ENCODE data around the gene BDKRB1.

BDKRB1 gene

DNA sequence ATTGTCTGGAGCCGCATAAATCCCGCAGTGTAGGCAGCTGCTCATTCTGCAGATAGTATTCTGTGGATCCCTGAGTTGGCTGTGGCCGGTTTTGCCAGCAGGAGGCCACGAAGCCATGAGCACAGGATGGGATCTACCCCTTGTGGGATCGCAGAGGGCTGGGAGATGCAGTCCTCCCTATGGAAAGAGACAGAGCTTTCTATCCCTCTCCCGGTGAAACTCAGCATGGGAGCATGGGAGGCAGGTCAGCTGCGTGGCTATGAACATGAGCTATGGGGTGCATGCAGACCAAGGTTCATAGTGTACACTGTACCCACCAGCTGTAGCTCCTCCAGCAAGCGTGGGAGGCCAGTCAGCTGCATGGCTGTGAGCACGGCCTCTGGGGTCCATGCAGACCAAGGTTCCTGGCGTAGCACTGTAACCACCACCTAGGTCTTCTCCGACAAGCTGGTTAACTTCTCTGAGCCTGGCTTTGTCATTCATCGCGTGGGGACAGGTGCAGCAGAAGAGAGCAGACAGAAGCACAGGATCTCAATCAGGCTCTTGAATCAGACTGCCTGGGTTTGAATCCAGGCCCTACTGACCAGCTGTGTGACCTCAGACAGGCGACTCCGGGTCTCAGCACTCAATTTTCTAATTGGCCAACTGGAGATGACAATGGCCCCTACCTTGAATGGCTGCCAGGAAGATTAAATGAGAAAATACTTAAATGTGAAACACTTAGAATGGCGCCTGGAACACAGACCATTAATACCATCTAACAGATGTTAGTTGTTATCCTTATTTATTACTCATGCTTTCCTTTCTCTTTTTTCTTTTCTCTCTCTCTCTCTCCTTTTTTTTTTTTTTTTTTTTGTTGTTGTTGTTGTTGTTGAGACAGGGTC lies 6.0 kb downstream of the BDKRB1 start:
- no peak for DNase-seq

DNA sequence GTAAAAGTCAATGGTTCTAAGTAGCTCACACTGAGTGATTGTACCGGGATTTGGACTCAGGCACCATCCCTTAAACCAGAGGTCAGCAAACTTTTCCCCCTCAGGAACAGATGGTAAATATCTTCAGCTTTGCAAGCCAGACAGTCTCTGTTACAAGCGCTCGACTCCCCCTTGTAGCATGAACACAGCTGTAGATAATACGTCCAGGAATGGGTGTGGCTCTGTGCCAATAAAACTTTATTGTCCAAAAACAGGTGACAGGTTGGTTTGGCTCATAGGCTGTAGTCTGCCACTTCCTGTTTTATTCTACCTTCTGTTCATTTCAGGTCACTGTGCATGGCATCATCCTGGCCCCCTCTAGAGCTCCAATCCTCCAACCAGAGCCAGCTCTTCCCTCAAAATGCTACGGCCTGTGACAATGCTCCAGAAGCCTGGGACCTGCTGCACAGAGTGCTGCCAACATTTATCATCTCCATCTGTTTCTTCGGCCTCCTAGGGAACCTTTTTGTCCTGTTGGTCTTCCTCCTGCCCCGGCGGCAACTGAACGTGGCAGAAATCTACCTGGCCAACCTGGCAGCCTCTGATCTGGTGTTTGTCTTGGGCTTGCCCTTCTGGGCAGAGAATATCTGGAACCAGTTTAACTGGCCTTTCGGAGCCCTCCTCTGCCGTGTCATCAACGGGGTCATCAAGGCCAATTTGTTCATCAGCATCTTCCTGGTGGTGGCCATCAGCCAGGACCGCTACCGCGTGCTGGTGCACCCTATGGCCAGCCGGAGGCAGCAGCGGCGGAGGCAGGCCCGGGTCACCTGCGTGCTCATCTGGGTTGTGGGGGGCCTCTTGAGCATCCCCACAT lies 7.6 kb downstream of the BDKRB1 start:
- DNase-seq = no peak

DNA sequence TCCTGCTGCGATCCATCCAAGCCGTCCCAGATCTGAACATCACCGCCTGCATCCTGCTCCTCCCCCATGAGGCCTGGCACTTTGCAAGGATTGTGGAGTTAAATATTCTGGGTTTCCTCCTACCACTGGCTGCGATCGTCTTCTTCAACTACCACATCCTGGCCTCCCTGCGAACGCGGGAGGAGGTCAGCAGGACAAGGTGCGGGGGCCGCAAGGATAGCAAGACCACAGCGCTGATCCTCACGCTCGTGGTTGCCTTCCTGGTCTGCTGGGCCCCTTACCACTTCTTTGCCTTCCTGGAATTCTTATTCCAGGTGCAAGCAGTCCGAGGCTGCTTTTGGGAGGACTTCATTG lies 8.2 kb downstream of the BDKRB1 start:
- DNase-seq = no peak

DNA sequence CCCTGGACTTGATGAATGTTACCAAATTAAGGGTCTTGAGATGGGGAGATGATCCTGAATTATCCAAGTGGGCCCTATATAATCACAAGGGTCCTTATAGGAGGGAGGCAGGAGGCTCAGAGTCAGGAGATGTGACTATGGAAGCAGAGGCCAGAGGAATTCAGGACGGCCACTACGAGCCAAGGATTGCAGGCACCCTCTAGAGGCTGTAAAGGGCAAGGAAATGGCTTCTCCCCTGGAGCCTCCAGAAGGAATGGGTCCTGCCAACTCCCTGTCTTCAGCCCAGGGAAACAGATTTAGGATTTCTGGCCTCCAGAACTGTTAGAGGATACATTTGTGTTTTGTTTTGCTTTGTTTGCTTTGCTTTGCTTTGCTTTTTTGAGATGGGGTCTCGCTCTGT lies 8.8 kb downstream of the BDKRB1 start:
- DNase-seq = no peak

DNA sequence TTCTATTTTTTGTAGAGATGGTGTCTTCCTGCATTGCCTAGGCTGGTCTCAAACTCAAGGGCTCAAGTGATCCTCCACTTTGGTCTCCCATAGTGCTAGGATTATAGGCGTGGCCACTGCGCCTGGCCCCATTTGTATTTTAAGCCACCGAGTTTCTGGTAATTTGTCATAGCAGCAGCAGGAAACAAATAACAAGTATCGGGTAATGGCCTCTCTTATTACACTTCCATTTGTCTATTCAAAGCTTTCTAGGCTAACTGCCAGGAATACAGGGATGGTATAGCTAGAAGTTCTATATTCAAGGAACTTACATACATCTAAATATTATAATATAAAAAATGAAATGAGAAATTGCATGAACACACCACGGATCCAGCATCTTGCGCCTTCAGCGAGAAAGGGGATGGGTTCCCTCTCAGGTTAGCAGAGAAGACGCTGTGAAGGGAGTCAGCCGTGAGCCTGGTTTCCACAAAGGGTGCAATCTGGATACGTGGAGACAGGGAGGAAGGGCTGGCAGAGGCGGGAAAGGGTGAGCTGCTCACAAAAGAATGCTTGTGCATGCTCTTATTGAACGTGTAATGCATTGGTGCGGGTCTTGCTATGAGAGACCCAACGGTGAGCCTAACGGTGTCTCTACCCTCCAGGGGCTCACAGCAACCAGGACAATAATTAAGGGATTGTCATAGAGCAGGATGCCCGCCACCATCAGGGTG lies 9.5 kb downstream of the BDKRB1 start:
- DNase-seq = peak; percentile 46

DNA sequence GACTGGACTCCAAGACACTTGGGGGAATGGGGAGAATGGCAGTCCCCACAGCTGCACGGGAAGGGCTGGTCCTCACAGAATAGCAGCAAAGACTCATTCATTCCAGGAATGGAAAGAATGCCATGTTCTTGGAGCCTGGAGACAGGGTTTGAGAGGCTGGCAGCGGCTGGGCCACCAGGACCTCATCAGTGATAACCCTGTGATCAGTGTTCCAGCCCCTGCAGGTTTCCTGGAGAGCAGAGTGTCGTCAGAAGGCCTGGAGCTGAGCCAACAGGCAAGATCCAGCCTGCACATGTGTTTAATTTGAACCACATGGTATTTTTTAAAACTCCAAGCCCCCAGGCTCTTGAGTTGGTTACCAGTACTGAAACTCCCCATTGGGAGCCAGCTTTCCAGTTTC lies 11.3 kb downstream of the BDKRB1 start:
- DNase-seq = no peak

DNA sequence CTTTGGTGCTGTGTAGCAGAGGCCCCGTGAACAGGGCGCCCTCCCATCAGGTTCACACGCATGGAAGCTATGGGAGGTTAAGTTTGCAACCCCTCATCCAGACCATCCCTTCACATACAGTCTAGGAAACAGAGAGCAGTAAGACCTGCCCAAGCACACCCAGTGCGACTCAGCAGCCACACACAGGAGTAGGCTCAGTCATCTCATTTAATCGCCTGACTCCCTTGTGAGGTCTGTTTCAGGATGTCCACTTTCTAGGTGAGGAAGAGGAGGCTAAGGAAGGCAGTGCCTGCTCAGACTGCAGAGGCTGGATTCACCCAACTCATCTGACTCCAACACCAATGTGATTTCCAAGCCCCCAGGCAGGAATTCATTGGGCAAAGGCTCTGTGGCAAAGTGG lies 11.9 kb downstream of the BDKRB1 start:
- no peak for DNase-seq

DNA sequence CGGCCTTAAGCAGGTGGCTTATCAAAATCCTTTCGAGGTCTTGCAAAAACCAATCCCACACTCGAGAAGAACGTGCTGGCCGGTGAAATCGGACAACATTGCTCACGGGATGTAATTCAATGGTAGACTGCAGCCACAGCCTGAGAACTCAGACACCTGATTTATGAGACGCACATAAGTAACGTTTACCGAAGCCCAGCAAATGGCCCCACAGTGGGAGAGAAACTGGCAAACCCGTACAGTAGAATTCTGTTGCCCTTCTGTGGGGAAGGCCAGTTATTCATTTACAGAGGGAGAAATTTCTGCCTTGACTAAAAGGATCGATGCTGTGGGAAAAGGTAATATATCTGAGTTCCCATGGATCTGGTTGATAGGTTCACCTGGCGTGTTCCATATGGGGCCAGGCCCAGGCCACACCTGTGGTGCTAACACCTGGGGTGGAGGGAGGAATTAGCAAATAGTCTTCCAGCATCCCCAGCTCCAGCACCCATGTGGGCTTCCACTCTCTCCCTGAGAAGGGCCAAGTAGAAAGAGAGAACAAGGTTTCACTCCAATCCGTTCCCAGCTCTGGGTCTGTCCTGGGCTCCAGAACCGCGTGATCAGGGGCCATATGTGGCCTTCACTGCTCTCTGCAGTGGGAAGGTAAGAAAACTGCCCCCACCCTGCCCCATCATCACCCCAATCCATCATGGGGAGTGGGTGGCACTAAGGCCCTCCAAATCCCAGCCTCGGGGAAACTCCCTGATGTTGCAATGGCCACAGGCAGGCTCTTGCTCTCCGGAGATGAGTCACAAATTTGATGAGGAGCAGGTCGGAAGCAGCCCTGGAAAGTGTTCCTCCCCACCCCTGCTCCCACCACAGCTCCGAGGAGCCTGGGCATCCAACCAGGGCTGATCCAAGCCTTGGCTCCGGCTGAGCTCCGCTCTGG lies 12.7 kb downstream of the BDKRB1 start:
- DNase-seq = no peak

DNA sequence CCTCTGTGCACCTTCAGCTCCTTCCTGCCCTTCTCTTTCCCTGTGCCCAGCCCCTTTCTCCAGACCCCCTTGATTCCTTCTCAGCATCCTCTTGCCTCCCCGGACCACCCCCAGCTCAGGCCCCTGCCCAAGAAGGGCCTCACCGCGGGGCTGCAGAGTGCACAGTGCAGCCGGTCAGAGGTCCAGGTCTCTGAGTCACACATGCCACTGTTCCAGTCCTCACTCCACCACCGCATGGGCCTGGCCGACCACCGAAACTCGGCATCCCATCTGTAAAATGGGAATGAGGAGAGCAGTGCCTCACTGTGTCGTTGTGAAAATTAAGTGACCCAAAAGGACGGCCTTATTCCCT lies 13.3 kb downstream of the BDKRB1 start:
- DNase-seq = no peak

DNA sequence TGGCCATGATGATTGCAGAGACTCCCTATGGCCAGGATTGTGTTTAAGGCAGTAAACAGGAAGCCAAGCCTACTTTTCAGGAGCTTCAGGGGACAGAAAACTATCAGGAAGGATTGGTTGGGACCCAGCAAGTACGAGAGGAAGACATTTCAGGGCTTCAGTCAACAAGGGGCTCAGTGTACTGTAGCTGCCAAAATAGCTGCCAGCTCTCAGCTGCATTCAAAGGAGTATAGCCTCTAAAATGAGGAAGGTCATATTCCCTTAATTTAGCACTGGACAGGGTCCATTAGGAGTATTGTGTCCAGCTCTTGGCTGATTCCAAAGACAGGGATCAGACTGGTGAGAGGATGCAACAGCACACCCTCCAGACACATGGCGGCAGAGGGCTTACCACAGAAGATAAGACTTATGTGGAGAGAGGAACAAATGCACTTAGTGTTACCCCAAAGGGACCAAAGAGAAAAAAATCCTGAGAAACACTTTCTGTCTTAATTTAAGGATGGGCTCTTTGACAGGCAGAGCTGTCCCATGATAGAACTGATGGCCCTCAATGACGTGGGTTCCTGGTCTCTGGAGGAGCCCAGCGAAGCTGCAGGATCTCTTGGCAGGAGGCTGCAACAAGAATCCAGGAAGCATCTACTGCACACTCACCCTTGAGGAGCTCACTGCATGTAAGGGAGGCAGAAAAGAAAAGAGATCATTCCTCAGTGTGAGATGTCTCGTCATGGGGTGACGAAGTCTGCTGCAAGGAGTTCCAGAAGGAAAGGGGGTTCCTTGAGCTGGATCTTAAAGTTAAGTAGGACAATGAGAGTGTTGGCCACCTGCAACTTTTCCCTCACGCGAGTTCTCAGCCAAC lies 14.8 kb downstream of the BDKRB1 start:
- no peak for DNase-seq

DNA sequence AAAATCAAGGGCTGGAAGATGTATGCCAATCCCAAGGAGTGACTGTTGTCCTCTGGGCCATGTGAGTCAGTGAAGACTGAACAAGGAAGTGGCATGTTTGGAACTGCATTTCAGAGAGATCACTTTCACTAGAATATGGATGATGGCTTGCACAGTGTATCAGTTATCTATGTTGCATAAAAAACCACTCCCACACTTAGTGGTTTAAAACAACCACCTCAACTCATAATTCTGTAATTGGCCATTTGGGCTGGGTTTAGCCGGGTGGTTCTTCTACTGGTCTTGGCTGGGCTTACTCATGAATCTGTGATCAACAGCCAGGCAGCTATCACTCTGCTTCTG lies 15.4 kb downstream of the BDKRB1 start:
- no peak for DNase-seq

DNA sequence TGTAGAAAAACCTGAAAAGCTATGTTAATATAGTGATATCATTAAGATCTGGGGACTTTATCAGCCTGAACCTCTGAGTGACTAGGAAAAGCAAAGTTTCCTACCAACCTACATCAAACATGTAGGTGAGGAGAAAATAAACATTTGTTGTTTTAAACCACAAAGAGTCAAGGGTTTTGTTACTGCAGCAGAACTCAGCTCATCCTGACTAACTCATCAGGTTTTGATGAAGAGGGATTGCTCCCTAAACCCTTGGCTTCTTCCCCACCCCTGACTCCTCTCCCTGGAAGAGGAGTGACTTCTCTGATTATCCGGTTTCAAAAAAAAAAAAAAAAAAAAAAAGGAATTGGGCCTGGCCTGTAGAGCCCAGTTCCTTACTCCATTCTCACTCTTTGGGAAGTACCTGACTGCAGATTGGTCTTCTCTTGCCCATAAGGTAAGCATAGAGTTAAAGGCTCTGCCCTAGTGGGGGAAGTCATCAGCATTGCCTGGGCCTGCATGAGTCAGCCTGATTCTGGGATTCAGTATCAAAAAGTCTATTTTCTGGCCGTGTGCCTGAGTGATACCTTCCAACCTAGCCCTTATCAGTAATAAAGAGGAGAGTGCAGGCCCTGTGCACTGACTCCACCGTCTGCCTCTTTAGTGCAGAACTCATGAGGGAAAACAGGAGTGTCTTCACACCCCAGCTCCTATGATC lies 16.9 kb downstream of the BDKRB1 start:
- DNase-seq = no peak

DNA sequence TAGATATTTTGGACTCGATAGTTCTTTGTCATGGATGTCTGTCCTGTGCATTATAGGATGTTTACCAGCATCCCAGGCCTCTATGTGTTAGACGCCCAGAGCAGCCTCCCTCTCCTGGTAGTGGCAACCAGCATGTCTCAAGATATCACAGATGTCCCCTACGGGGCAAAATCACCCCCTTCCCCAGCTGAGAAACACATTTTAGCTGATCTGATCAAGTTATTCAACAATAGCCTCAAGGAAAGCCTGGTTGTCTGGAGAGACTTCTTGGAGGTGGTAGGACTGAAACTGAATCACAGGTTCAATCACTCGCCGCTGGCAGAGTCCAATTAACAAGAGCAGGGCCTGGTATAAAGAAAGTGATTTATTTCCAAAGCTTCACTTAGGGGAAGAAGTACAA lies 17.6 kb downstream of the BDKRB1 start:
- no peak for DNase-seq

DNA sequence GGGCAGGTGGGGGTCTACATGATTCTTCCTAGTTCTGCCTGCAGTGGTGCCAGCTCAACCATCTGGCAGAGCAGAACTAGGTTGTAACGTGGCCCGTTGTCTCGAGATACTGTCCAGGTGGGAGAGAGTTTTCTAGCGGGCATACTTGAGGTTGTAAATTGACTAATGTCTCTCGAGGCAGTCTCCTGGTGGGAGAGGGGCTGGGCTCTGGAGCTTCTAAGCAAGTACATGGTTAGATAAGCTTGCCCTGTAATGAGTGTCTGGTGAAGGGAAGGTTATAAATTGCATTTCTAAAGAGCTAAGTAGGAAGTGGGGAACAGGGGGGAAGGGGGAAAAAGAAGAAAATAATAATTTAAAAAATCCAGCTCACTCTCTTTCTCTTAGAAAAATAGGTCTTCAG lies 18.1 kb downstream of the BDKRB1 start:
- DNase-seq = no peak

DNA sequence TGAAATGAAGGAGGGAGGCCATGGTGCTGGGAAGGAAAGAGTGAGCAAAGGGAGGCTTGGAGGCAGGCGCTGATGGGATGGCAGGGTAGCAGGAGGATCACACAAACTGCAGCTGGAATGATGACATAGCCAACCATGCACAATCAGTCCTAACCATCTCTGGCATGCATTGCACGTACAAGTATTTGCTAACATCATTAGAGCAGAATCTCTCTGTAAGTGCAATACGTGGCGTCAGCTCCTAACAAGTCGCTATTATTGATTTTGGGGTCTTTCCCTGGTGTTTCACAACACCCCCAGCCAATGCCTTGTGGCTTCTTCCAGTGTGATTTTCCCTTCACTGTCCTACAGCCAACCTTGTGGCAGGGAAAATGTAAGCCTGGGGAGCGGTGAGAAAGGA lies 18.5 kb downstream of the BDKRB1 start:
- no peak for DNase-seq

DNA sequence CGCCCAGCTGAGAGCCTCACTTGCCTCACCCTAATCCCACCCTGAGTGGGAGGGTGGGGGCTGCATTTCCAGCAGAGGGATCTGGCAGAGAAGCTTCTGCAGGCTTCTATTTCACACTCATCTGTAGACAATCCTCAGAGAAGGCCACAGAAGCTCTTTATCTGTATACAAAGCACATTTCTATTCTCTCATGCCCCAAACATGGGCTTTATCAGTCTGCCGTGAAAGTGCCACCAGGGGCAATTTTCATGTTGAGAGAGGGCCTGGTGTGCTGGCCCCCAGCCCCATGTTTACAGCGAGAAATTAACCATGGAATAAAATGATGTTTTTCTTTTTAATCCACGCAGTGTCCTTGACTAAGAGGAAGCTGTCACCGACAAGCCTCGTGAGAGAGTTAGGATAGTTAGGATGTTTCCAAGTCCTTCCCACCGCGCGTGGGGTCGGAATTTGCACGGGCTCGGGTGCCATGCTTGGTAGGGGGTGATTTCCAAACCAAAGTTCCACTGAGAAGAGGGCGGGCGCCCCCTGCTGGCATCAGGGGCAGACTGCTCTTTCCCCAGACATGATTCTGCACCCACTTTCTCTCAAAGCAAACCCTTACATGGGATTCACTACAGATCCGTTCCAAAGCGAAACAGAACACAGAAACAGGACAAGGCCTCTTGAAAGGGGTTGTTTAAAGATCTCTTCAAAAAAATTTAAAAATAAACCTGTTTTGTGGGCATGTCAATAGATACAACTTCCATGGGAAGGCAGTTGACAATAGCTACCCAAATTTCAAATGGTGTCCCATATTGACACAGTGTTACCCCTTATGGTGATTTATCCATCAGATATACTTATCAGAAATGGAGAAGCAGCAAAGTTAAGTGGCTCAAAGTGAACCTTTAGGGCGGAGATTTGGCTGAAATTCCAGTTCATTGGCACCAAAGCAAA lies 19.4 kb downstream of the BDKRB1 start:
- peak; percentile 52 for DNase-seq

DNA sequence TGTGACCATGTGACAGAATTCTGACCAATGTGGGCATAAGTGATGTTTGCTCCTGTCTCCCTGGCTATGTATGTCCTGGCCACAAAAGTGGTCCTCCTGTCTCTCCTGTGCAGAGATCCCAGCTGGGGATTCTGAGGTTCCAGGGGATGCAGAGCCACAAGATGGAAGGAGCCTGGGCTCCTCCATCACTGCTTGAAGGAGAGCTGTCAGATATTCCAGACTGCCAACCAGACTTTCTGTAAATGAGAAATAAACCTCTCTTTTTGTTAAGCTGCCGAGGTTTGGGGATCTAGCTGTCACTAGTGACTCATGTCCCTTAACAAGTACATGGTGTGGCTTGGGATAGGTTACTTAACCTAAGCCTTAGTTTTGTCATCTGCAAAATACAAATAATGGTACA lies 21.9 kb downstream of the BDKRB1 start:
- no peak for DNase-seq

DNA sequence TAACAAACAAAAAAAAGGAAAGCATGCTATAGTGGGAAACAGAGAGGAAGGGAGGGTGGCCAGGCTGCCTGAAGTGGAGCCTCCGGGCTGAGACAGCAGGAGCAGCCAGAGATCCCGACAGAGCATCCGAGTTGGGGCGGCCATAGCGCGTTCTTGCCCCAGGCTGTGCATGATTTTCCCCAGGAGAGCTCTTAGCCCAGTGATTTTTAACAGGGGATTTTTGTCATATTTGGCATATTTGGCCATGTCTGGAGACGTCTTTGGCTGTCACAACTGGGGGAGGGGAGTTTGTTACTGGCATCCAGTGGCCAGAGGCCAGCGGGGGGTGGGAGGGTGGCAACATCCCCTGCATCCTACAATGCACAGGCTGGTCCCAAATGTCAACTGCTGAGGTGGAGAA lies 23.6 kb downstream of the BDKRB1 start:
- no peak for DNase-seq

DNA sequence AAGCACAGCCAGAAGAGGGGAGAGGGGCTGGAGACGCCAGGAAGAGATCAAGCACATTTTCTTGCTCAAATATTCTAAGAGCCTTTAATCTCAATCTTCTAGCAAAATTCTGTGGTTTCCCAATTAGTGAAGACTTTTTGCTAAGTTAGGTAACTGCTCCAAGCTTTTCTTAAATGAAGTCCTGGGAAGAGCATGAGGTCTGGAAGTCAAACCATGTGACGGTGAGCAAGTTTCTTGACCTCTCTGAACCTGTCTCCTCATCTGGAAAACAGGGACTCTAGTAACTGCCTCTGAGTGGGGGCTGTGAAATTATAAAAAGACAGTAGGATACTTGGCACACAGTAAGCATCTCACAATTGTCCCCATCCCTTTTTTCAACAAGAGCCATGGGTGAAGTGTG lies 24.1 kb downstream of the BDKRB1 start:
- DNase-seq = no peak

DNA sequence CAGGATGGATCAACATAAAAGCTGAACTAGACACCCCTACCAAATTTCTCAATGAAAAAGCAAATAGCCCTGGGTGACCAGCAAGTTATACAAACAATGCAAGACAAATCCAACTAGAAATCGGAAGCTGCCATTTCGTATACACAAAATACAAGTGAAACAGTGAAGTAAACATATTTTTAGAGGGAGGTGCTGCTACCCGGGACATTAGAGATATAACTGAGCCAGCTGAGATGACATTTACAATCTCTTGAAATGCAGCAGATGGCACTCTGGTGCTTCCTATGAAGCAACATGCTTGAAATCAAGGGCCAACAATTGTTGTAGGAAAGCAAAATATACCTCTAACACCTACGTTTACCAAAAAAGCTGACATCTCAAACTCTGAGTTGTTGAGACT lies 25.5 kb downstream of the BDKRB1 start:
- peak; percentile 12 for DNase-seq
